Measurements from ENCODE around the gene TIE1.

Gene TIE1

GRCh38 chr1:43300378-43301094 is at the start of gene TIE1:
Gene TIE1, plus strand, starts transcription at chr1:43300982. Its CDS starts 90 bp downstream, at chr1:43301072.
- DNase-seq (ENCODE audit: low read depth), result no peak

DNA sequence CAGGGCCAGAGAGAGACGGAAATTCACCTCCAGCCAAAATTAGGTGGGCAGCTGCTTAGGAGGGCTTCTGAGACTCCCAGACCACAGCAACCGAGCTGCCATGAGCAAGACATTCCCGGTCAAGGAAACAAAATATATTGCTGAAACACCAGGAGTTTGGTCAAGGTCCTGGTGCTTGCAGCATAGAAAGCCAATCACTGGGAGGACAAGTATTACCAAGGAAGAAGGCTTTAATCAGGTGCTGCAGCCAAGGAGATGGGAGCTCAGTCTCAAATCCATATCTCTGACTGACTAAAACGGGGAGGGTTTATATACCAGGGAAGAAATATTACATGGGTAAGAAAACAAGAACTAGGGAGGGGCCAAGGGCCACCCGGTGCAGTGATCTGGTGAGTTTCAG is 49.8 kb upstream of the TIE1 start:
- no peak for DNase-seq (ENCODE audit: low read depth)

- DNase-seq (ENCODE audit: low read depth), result no peak
These were observed 48.6 kb upstream of the TIE1 start for GRCh38 chr1:43252225-43252624.

GRCh38 chr1:43253173-43253572 is 47.6 kb upstream of the TIE1 start:
- DNase-seq (ENCODE audit: low read depth), result no peak

GRCh38 chr1:43253876-43254275 is 46.9 kb upstream of the TIE1 start:
- DNase-seq (ENCODE audit: low read depth), result no peak

DNA sequence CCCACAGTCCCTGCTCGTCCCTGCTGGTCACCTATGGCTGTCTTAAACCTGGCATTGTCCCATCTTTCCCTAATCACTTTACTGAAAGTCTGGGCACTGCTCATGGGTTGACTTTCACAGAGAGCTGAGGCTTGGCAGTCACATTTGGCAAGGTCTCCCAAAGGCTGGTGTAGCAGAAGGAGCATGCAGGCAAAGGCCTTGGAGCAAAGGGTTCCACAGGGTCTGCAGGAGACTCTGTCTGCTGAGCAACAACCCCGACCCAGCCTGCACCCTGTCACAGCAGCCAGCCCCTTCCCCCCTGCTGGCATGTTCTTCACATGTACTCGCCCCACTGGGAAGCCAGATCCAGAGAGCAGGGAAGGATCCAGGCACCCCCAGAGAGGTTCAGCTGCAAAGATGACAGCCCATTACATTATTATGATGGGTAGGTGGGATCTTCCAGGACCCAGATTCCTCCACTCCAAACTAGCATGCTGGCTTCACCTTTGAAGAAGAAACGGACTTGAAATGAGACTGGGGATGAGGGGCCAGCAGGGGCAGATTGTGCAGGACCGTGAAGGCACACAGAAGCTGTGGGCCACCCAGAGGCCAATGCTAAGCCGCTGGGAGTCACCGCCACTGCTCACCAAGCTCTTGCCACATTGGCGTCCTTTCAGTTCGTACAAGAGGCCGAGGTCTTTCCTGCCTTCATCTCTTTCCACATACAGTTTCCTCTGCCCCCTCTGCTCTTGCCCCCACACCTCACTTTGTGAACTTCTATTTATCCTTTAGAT is 45.2 kb upstream of the TIE1 start:
- no peak for DNase-seq (ENCODE audit: low read depth)

DNA sequence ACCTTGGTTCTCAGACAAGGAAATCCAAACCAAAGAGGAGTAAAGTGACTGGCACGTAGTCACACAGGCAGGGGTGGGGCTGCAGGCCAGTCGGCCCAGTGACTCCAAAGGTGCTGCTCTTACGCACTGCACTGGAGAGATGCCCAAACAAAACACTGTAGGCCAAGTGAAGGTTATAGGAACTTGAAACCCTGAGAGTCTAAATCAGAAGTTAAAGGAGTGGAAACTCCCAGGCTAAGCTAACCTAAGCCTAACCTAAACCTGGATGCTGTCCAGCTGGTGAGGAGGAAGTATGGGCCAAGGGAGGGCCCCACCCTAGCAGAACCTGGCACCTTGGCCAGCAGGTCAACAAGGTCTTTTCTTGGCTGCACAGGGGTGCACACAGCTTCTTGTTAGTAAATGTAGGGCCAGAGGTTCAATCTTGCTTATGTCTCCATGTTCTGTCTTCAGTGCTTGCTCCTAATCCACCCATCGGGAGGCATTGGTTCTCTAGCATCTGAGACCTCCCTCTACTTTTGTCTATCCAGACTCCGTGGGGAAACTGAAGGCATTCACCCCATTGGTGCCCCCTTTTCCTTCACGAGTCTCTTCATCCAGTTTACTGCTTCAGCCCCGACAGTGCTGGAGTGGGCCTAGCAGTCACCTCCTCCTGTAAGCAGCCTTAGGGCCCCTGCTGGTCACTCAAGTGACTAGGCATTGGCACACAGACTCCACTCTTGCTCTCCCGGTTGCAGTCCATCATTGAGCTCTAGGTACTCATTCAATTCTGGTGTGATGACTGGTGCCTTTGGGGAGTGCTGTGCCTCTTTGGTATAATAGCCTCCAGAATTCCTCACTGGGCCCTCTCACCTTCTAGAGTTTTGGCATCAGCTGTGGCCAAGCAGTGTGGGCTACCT is 43.9 kb upstream of the TIE1 start:
- no peak for DNase-seq (ENCODE audit: low read depth)

DNA sequence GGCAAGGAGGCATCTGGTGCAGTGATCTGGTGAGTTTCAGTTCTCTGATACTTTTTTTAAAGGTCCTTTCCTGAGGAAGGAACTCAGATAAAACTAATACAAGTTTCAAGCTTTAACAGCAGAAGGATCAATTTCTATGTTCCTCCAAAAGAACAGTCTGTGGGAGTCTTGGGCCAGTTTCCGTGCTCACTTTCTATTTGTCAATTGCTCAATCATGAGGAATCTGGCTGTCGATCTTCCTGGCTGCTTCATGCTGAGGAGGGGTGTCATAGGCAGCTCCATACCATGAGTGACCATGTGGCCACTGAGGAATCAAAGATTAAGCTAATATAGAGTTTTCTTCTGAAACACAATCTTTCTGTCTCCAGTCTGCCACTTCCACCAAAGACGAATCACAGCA is 42.4 kb upstream of the TIE1 start:
- no peak for DNase-seq (ENCODE audit: low read depth)

- DNase-seq (ENCODE audit: low read depth), result no peak
These were observed 35.4 kb upstream of the TIE1 start for GRCh38 chr1:43265431-43265830.

GRCh38 chr1:43266881-43267280 is 33.9 kb upstream of the TIE1 start:
- no peak for DNase-seq (ENCODE audit: low read depth)

GRCh38 chr1:43267291-43267805 is 33.4 kb upstream of the TIE1 start:
- DNase-seq (ENCODE audit: low read depth), result no peak

- DNase-seq (ENCODE audit: low read depth), result no peak
These were observed 32.9 kb upstream of the TIE1 start for GRCh38 chr1:43267818-43268425.

GRCh38 chr1:43269627-43270375 is 31.0 kb upstream of the TIE1 start, which contains the start of gene TMEM125:
Gene TMEM125, plus strand, starts transcription at chr1:43269983. Its CDS starts 2,740 bp downstream, at chr1:43272723.
- DNase-seq (ENCODE audit: low read depth), result no peak

DNA sequence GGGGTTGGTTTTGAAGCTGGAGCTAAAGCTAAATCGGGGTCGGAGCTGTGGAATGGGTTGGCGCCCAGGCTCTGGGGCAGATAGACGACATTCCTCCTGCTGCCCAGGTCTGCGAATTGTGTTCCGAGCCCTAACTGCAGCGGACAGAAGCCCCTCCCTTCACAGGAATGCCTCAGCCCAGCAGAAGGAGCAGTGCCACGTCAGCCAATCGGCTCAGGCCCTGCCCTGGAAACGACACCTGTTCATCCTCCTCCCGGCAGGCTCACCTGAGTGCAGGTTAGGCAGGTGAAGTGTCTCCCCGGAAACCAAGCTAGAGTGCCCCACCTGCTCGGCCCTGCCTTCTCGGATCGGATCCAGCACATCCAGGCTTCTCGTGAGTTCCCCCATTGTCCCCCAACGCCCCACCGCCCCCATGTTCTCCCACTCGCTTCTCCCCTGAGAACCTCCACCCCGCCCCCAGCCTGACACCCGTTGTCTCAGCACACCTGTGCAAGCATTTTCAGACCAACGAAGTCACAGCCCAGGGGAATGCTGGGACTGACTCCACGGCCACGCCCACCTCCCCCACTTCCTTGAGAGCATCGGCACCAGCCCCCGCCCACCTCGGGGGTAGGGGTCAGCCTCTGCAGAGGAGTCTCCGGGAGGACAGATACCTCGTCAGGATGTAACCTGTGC is 30.2 kb upstream of the TIE1 start:
- DNase-seq (ENCODE audit: low read depth), result no peak

DNA sequence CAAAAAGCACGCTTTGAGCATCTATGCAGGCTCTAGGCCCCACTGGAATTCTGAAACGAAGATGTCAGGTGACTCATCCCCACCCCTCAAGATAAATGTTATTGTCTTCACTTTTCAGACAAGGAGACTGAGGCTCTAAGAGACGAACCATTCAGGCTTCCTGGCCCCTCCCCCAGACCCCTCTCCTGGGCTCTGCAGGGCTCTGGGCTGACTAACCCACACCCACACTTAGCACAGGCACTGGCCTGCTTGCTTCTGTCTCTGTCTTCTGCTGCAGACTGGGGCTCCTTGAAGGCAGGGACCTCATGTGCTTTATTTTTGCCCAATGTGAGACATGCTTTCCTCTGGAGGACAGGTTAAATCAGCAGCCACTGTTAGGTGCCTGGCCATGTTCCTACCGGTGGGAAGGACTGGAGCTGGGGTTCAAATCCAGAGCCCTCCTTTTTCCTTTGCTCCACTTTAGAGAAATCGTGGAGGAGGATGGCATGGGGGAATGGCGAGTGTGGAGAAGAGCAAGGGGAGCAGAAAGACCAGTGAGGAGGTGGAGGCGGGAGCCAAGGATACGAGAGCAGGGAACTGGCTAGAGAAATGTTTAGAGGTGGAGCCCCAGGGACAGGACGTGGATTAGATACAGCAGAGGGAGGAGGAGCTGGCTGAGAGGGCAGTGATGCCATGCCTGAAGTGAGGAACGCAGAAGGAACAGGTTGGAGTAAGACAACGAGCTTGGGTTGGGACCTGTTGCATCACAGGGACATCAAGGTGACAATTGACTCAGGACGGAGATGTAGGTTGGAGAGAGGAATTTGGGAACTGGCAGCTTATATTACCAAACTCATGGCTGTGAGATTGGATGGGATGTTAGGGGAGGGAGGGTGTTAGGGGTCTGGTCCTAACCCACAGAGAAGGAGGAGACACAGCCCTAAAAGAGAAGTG is 29.3 kb upstream of the TIE1 start:
- no peak for DNase-seq (ENCODE audit: low read depth)

DNA sequence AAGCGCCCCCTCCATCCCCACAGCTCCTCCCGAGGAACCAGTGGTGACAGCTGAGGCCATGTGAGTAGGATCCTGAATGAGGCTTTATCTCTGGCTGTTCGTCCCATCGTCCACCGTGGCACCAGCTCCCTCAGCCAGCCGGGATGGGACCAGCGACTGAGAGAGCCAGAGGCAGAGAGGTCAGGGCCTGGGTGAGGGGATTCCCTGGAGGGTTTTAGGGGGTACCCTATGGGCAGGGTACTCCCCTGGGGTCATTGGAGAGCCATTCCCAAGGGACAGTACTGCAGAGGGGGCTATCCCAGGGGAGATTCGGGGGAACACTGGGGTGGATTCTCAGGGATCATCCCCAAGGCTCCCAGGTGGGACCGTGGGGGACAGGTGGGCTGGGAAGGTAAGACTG is 28.6 kb upstream of the TIE1 start:
- DNase-seq (ENCODE audit: low read depth), result no peak

DNA sequence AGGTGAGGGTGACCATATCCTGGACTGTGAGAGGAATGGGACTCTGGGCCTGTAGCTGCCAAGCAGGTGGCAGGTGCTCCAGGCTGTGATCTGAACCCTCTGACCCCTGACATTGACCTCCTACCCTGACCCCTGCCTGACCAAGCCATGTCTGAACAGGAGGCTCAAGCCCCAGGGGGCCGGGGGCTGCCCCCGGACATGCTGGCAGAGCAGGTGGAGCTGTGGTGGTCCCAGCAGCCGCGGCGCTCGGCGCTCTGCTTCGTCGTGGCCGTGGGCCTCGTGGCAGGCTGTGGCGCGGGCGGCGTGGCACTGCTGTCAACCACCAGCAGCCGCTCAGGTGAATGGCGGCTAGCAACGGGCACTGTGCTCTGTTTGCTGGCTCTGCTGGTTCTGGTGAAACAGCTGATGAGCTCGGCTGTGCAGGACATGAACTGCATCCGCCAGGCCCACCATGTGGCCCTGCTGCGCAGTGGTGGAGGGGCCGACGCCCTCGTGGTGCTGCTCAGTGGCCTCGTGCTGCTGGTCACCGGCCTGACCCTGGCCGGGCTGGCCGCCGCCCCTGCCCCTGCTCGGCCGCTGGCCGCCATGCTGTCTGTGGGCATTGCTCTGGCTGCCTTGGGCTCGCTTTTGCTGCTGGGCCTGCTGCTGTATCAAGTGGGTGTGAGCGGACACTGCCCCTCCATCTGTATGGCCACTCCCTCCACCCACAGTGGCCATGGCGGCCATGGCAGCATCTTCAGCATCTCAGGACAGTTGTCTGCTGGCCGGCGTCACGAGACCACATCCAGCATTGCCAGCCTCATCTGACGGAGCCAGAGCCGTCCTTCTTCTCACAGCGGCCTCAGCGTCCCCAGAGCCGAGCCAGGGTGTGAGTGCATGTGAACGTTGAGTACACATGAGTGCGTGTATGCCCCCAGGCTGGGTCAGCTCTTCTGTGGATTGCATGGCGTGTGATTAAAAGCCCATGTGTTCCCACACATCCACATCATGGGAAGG is 27.9 kb upstream of the TIE1 start:
- DNase-seq (ENCODE audit: low read depth), result no peak

DNA sequence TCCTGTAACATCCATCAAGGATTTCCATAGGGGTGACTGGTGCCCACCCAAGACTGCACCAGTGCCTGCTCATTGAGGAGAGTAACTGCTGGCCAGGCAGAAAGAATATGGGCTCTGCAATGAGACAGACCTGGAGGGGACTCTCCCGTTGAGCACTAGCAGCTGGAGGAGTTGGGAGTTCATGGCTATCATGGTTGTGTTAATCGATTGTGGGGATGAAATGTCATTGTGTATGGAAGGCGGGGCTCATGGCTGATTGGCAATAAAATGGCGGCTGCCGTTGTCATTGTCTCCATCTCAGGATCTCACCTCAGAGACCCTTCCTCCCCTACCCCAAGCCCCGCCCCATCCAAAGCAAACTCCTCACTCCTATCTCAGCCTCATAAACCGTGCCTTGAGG is 27.1 kb upstream of the TIE1 start:
- DNase-seq (ENCODE audit: low read depth), result no peak
